GM10847 (cell line): Measurements from ENCODE around the gene CARD18.

Experiments used
- POLR2A ChIP-seq: IDR thresholded peaks from 2 replicates; pipeline ENCODE4 v1.6.1; 2011; ENCODE audit not compliant: insufficient read length; ENCODE audit errors: extremely low read depth

Gene CARD18

DNA sequence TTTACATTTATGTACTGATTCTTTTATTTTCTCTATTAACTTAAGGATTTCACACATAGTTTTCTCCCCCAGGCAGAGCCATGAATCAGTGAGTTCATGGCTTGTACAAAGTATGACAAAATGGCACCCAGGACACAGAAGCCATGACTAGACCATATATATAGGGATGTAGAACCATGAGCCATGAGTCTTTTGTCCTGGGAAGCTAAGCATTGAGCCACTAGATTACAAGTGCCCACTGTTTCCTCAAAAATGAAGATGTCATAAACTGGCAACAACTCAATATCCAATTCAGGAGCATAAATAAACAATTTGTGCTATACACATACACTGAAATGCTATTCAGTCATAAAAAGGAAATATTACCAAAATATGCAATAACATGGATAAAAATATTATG is 36.2 kb downstream of the CARD18 start:
- TF ChIP-seq POLR2A = no peak

DNA sequence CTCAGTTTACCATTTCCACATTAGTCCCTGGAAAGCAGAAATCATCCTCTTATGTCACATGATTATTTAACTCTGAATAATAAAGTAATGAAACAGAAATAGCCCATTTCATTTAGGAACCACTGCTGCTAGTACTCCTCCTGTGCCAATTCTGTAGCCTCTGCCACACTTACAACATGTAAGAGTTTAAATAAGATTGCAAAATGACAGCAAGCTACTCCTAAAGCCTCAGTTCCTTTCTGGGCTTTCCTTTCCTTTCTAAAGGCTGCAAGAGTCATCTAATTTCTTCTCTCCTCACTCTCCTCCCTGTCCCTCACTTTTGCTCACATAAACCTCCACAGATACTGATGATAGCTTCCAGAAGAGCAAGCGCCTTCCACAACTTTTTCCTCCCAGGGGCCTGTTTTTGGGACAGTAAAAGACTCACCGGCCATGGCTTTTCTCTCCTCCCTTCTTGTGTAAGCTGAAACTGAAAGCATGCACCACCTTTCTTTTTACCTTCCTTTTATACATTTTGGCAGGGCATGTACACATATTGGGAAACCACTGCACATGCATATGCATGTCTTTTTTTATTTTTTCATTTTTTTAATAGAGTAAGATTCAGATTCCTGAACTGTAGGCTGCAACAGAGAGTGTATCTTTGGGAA is 38.5 kb downstream of the CARD18 start:
- no peak for TF ChIP-seq POLR2A

DNA sequence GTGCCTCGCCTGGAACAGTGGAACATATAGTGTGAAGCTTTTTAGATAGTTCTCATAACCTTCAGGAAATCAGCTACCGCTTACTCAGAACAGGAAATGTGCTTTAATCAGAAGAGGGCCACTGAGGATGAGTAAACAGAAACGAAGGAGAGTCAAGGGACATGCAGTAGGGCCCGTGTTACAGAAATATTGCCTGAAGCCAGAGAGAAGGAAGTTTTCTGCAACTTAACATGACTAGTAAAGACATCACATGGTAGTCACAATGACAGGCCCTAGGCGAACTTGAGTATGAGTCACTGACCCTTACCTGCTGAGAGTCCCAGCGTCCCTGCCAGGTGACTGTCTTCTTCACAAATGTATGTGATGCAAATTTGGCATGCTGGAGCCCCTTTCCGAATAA is 39.4 kb downstream of the CARD18 start:
- TF ChIP-seq POLR2A = no peak

DNA sequence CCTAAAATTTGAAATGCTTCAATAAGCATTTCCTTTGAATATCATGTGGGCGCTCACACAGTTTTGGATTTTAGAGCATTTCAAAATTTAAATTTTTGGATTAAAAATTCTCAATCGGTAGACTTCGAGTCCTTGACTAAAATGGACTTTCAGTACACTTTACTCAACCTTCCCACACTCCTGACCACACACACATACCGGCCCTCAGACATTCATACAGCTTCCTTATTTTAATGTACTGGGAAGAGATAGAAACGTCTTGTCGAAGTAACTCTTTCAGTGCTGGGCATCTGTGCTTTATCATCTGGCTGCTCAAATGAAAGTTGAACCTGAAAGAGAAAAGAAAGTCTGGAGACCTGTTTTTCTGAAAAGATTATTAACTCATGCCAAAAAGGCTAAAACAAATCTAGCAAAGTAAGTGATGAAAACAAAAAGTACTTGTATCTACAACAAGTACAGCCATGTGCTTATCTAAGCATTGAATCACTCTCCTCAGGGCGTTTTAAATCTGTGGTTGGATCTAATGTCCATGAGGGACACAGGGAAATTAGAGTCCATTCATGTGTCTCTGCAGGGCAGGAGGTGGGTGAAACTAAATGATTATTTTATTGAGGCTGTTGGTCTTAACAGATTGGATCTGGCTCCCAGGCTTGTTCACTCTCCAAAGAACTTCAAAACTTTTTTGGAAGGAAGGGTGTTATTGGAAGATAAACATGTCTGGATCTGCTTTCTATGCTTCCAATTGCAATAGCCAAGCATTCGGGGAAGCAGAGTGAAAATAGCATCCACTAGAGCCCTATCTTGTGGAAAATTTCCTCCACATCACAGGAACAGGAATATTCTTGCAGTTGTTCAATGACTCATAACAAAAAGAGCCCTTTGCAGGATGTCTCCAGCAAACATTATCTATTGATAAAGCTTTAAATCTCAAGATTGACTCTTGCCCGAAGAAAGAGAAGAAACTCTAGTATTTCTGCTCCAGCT is 47.0 kb downstream of the CARD18 start:
- TF ChIP-seq POLR2A = no peak
